B cell (primary cell): ENCODE measurements around the gene PCK1. TPM values are rescaled to one million over a fixed set of nuclear protein-coding genes. Genes with fewer than 3 reads are reported as not detected.
"Not testable (repeated sequence)": the region's sequence is repeated elsewhere in the genome, so short reads cannot be mapped to it uniquely, and the experiment has no call there.

ENCODE experiments used
- ATAC-seq: fragments of 200-7000 bp; cut with Tn5 transposase; one replicate; pipeline ENCODE4 v1.10.0; 2021; ENCODE audit warnings: low read depth, mild to moderate bottlenecking, moderate number of reproducible peaks, moderate library complexity
- CTCF ChIA-PET: fragments of 350-600 bp; sonication (Branson Sonifier 250); formaldehyde crosslinking; loops from one replicate; lab custom pipeline; 2021; ENCODE audit warnings: antibody characterized with exemption, inconsistent platforms; lab: Charles Lee
- POLR2A ChIA-PET: fragments of 350-600 bp; sonication (Branson Sonifier 250); formaldehyde crosslinking; loops from one replicate; lab custom pipeline; 2021; ENCODE audit warnings: antibody characterized with exemption; lab: Charles Lee
- DNase-seq: peaks from one replicate; pipeline ENCODE4 v3.0.0; 2013
- H2AFZ ChIP-seq: 2 replicates; pipeline ENCODE4 v1.6.1; 2012; ENCODE audit warnings: mild to moderate bottlenecking, low read depth, low read length; ENCODE audit not compliant: insufficient read depth, poor library complexity, severe bottlenecking
- H3K27ac ChIP-seq, 2 donors: 1 replicate in 1 of 2; 2 replicates in 1 of 2; pipeline ENCODE4 v1.5.1; 2012 to 2013; ENCODE audit warnings: low read length in 2 of 2, mild to moderate bottlenecking in 2 of 2, moderate library complexity in 1 of 2
- H3K27me3 ChIP-seq, 4 experiments: fragments of 200-600 bp in 1 of 4; sonication (generic) in 1 of 4; replicated peaks in 1 of 4; 1 replicate in 2 of 4; 2 replicates in 2 of 4; pipeline versions ENCODE4 v1.6.1 to v1.7.0; 2013 to 2016; ENCODE audit warnings: low read length in 3 of 4, mild to moderate bottlenecking in 2 of 4, mixed read lengths in 1 of 4, moderate library complexity in 1 of 4; ENCODE audit not compliant: insufficient read depth in 4 of 4, control insufficient read depth in 3 of 4; ENCODE audit errors: control extremely low read depth in 1 of 4
- H3K36me3 ChIP-seq, 2 experiments: replicated peaks in 1 of 2; 1 replicate in 1 of 2; 2 replicates in 1 of 2; pipeline versions ENCODE4 v1.6.1 to v1.7.1; 2013; ENCODE audit warnings: low read length in 1 of 2; ENCODE audit not compliant: insufficient read depth in 2 of 2, control insufficient read depth in 1 of 2; ENCODE audit errors: control extremely low read depth in 1 of 2, extremely low read depth in 1 of 2
- H3K4me1 ChIP-seq, 2 donors: fragments of 200-600 bp in 1 of 2; sonication (generic) in 1 of 2; 1 replicate in 1 of 2; 2 replicates in 1 of 2; pipeline versions ENCODE4 v1.5.1 to v1.6.1; 2013 to 2017; ENCODE audit warnings: low read length in 2 of 2; ENCODE audit not compliant: control insufficient read depth in 2 of 2, insufficient read depth in 2 of 2
- H3K4me2 ChIP-seq: replicated peaks from 2 replicates; pipeline ENCODE3; 2012; ENCODE audit warnings: mild to moderate bottlenecking, low read depth, low read length; ENCODE audit not compliant: poor library complexity, severe bottlenecking
- H3K4me3 ChIP-seq, 5 experiments: fragments of 200-600 bp in 1 of 5; sonication (generic) in 1 of 5; 1 replicate in 3 of 5; 2 replicates in 2 of 5; pipeline versions ENCODE4 v1.5.1 to v1.7.0; 2011 to 2016; ENCODE audit warnings: low read length in 4 of 5, mild to moderate bottlenecking in 4 of 5, low read depth in 2 of 5, control low read depth in 1 of 5, moderate library complexity in 1 of 5; ENCODE audit not compliant: insufficient read depth in 1 of 5; ENCODE audit errors: control extremely low read depth in 1 of 5, extremely low read depth in 1 of 5
- H3K79me2 ChIP-seq: fragments of 200-600 bp; sonication (generic); one replicate; pipeline ENCODE4 v1.6.0; 2016; ENCODE audit warnings: low read length; ENCODE audit not compliant: control insufficient read depth, insufficient read depth
- H3K9ac ChIP-seq: fragments of 200-600 bp; sonication (generic); 2 replicates; pipeline ENCODE4 v1.6.1; 2017; ENCODE audit warnings: mild to moderate bottlenecking, low read length, moderate library complexity
- H3K9me3 ChIP-seq, 3 donors: one replicate each; pipeline versions ENCODE4 v1.6.1 to v1.7.1; 2013; ENCODE audit warnings: low read length in 2 of 3; ENCODE audit not compliant: control insufficient read depth in 2 of 3, insufficient read depth in 1 of 3; ENCODE audit errors: control extremely low read depth in 1 of 3
- H4K20me1 ChIP-seq: 2 replicates; pipeline ENCODE4 v1.6.0; 2012; ENCODE audit warnings: mild to moderate bottlenecking, low read length; ENCODE audit not compliant: insufficient read depth, control insufficient read depth, poor library complexity, severe bottlenecking
- H3K27ac Mint-ChIP-seq: one replicate; pipeline ENCODE4 v1.8.0; 2021; ENCODE audit warnings: mixed read lengths
- H3K27me3 Mint-ChIP-seq: one replicate; pipeline ENCODE4 v1.8.0; 2021; ENCODE audit warnings: mixed read lengths
- H3K4me1 Mint-ChIP-seq: one replicate; pipeline ENCODE4 v1.8.0; 2021; ENCODE audit warnings: mixed read lengths
- H3K4me3 Mint-ChIP-seq: one replicate; pipeline ENCODE4 v1.8.0; 2021; ENCODE audit warnings: mixed read lengths
- H3K9me3 Mint-ChIP-seq: one replicate; pipeline ENCODE4 v1.8.0; 2022; ENCODE audit warnings: mixed read lengths; ENCODE audit not compliant: insufficient read depth
- CTCF ChIP-seq: fragments of 200-600 bp; IDR thresholded peaks from one replicate; pipeline ENCODE4 v1.8.0; 2022; ENCODE audit warnings: antibody characterized with exemption, mild to moderate bottlenecking
- EZH2 ChIP-seq: IDR thresholded peaks from 2 replicates; pipeline ENCODE4 v1.6.1; 2012; ENCODE audit warnings: borderline replicate concordance, low read depth, mild to moderate bottlenecking, moderate library complexity, low read length; ENCODE audit not compliant: insufficient read depth, poor library complexity, severe bottlenecking
- WGBS: methylation state at CpG from one replicate; pipeline ENCODE4 v1.1.5; 2013; ENCODE audit warnings: missing lambda C conversion rate; ENCODE audit not compliant: insufficient coverage; 5-methylcytosine and 5-hydroxymethylcytosine counted together
- intact Hi-C: fragments of 100-400 bp; cut with micrococcal nuclease; formaldehyde crosslinking; loops from one replicate; pipeline ENCODE4 v1.10.0; 2022
- polyA minus RNA-seq: library from RNA; depleted of rRNA, polyadenylated mRNA; stranded (reverse); fragments of >200 nt; gene quantifications from 2 replicates; pipeline ENCODE4 v1.2.3, GENCODE V29; 2012
- polyA plus RNA-seq: library from polyadenylated mRNA; depleted of rRNA; stranded (reverse); fragments of >200 nt; gene quantifications from 2 replicates; pipeline ENCODE4 v1.2.3, GENCODE V29; 2012
- total RNA-seq, 2 donors: library from RNA; stranded (reverse); fragments of 120-200 nt in 1 of 2; gene quantifications; 1 replicate in 1 of 2; 2 replicates in 1 of 2; pipeline versions ENCODE4 v1.2.3 to v1.2.4, GENCODE V29; 2013 to 2022

PCK1 gene
- not detected in 2 replicates for total RNA-seq
- total RNA-seq (2013) = not detected
- not detected in 2 replicates for polyA plus RNA-seq
- polyA minus RNA-seq = not detected in 2 replicates

- no peak for DNase-seq
- 75% methylated on average over 9 of the region's 14 CpGs for WGBS
- H3K9ac ChIP-seq = no peak within 1 kb of the TSS
- intact Hi-C loops = no loop called here
- H3K27ac ChIP-seq = no peak within 1 kb of the TSS
- H3K27ac Mint-ChIP-seq = no peak within 1 kb of the TSS
- no peaks in the 10 kb centered on the region for H3K79me2 ChIP-seq
- H3K4me1 ChIP-seq = no peaks in the 10 kb centered on the region
- H3K27me3 Mint-ChIP-seq = peaks cover 35% of the 10 kb centered on the region
- no peaks in the 10 kb centered on the region for H3K36me3 ChIP-seq
- no peak within 1 kb of the TSS for H3K4me3 Mint-ChIP-seq
- peaks cover 0 to 4% (median 3%) of the 10 kb centered on the region in 4 experiments for H3K27me3 ChIP-seq
- no peaks in the 10 kb centered on the region for H4K20me1 ChIP-seq
- no peaks in the 10 kb centered on the region for H3K4me1 Mint-ChIP-seq
- ChIA-PET POLR2A (no interaction called here), CTCF (interaction anchor here (0.7 kb wide), 1 partner anchor 620 kb away, joined by 3 read pairs; no protein-coding TSS in a partner anchor)
- H3K4me2 ChIP-seq = no peak within 1 kb of the TSS
- H3K9me3 Mint-ChIP-seq = no peaks in the 10 kb centered on the region
- TF ChIP-seq CTCF (no peak), EZH2 (no peak)
- H3K4me3 ChIP-seq = no peak within 1 kb of the TSS
- ATAC-seq = no peak
- H3K9me3 ChIP-seq = no peaks in the 10 kb centered on the region
- no peak within 1 kb of the TSS for H2AFZ ChIP-seq
Observed at GRCh38 chr20:57560554-57561355, at the start of gene PCK1. Gene PCK1, plus strand, starts transcription at chr20:57561110. Its CDS starts 302 bp downstream, at chr20:57561412.

GRCh38 chr20:57511709-57512108, 49.2 kb upstream of the PCK1 start:
- H3K79me2 ChIP-seq, H3K4me1 ChIP-seq, H4K20me1 ChIP-seq, intact Hi-C loops, H3K4me3 ChIP-seq, H3K9me3 Mint-ChIP-seq, H3K36me3 ChIP-seq, POLR2A ChIA-PET, H3K4me3 Mint-ChIP-seq, ATAC-seq, H3K9me3 ChIP-seq, H2AFZ ChIP-seq, H3K4me2 ChIP-seq, H3K9ac ChIP-seq, DNase-seq, H3K4me1 Mint-ChIP-seq, H3K27ac Mint-ChIP-seq, H3K27me3 Mint-ChIP-seq, H3K27ac ChIP-seq, H3K27me3 ChIP-seq: not testable (repeated sequence)
- 96% methylated on average over 3 of the region's 7 CpGs for WGBS
- CTCF ChIA-PET = interaction anchor here (1.0 to 2.6 kb wide), 3 partner anchors 8 to 672 kb away, joined by 3 to 13 read pairs (median 4); no protein-coding TSS in a partner anchor
